SK-N-MC (cell line): ENCODE data around the gene CACNA1C.

Source experiments
- EZH2 ChIP-seq: fragments of 200-600 bp; sonication (generic); IDR thresholded peaks from one replicate; pipeline ENCODE4 v1.6.1; 2017; ENCODE audit warnings: antibody characterized with exemption
- POLR2AphosphoS5 ChIP-seq: IDR thresholded peaks from 2 replicates; pipeline ENCODE4 v1.6.1; 2012; ENCODE audit warnings: mild to moderate bottlenecking, low read depth, low read length, borderline replicate concordance

- TF ChIP-seq POLR2AphosphoS5, result no peak
- TF ChIP-seq EZH2, result no peak
Measured at GRCh38 chr12:2641761-2642160, 589.0 kb downstream of the CACNA1C start.
